HG02870 (cell line): ENCODE measurements around the gene NLGN2.

ENCODE experiments used
- ATAC-seq: cut with Tn5 transposase; IDR thresholded peaks from one replicate; pipeline ENCODE4 v1.9.1; 2021; ENCODE audit warnings: mild to moderate bottlenecking, moderate library complexity; ENCODE audit not compliant: unreplicated experiment

NLGN2 gene

GRCh38 chr17:7462474-7463371 lies 55.1 kb downstream of the NLGN2 start:
- ATAC-seq = no peak

- ATAC-seq = no peak
These were observed 55.8 kb downstream of the NLGN2 start for GRCh38 chr17:7463372-7463846.

GRCh38 chr17:7464081-7464480 lies 56.4 kb downstream of the NLGN2 start:
- ATAC-seq = no peak

GRCh38 chr17:7465597-7466275 lies 58.1 kb downstream of the NLGN2 start:
- ATAC-seq = no peak

GRCh38 chr17:7466318-7466638 lies 58.6 kb downstream of the NLGN2 start:
- ATAC-seq = no peak

- ATAC-seq = no peak
These were observed 59.1 kb downstream of the NLGN2 start for GRCh38 chr17:7466639-7467341.

- no peak for ATAC-seq
These were observed 59.9 kb downstream of the NLGN2 start for GRCh38 chr17:7467498-7467897.

GRCh38 chr17:7468290-7468689 lies 60.6 kb downstream of the NLGN2 start:
- no peak for ATAC-seq

- no peak for ATAC-seq
These were observed 61.3 kb downstream of the NLGN2 start for GRCh38 chr17:7468804-7469389.
